GM12878 (cell line): ENCODE data around the gene OR1L1. TPM values are rescaled to one million over a fixed set of nuclear protein-coding genes. Genes with fewer than 3 reads are reported as not detected.

Experiments
- BHLHE40 ChIP-seq, 2 experiments: fragments of 450-650 bp in 1 of 2; IDR thresholded peaks; 2 replicates each; pipeline ENCODE4 v1.6.1; 2011 to 2017; ENCODE audit warnings: low read depth in 2 of 2, borderline replicate concordance in 1 of 2, improper control_type of control experiment in 1 of 2, low read length in 1 of 2, mild to moderate bottlenecking in 1 of 2
- CEBPB ChIP-seq, 2 experiments: fragments of 150-350 bp in 1 of 2; IDR thresholded peaks; 2 replicates each; pipeline ENCODE4 v1.6.1; 2012 to 2014; ENCODE audit warnings: low read depth in 2 of 2, low read length in 2 of 2, borderline replicate concordance in 1 of 2, inconsistent platforms in 1 of 2
- ESRRA ChIP-seq: IDR thresholded peaks from 2 replicates; pipeline ENCODE4 v1.6.1; 2012; ENCODE audit warnings: mild to moderate bottlenecking, low read length, improper control_type of control experiment
- GABPA ChIP-seq: IDR thresholded peaks from 2 replicates; pipeline ENCODE4 v1.6.1; 2014; ENCODE audit warnings: antibody characterized with exemption, low read depth, mild to moderate bottlenecking, inconsistent platforms
- MEF2A ChIP-seq: IDR thresholded peaks from 2 replicates; pipeline ENCODE4 v1.6.1; 2011; ENCODE audit warnings: low read depth, mild to moderate bottlenecking, low read length, moderate library complexity; ENCODE audit not compliant: insufficient read depth
- POLR2AphosphoS5 ChIP-seq: IDR thresholded peaks from 2 replicates; pipeline ENCODE4 v1.6.1; 2011; ENCODE audit warnings: mild to moderate bottlenecking, low read length, inconsistent platforms
- ZNF384 ChIP-seq: IDR thresholded peaks from 2 replicates; pipeline ENCODE4 v1.6.1; 2012; ENCODE audit warnings: low read depth, mild to moderate bottlenecking, low read length, improper control_type of control experiment, borderline replicate concordance
- polyA plus RNA-seq, 11 experiments: library from polyadenylated mRNA; depleted of rRNA in 4 of 11; unstranded in 6 of 11; stranded (reverse) in 5 of 11; fragments of >200 nt; fragmentation: Nextera tagmentation in 4 of 11; fragmentation: Illumina TruSeq in 1 of 11; extraction: Ambion mirVana in 4 of 11; extraction: Trizol in 1 of 11; gene quantifications; 1 replicate in 1 of 11; 2 replicates in 10 of 11; pipeline versions ENCODE4 v1.2.1 to v1.2.3, GENCODE V29; 2011 to 2016; ENCODE audit warnings: inconsistent platforms in 2 of 11, missing spikeins in 2 of 11, low read depth in 1 of 11
- total RNA-seq, 4 experiments: library from RNA; depleted of rRNA in 3 of 4; stranded (reverse); fragments of >200 nt in 3 of 4; fragmentation: Illumina TruSeq in 1 of 4; extraction: Trizol in 1 of 4; gene quantifications; 2 replicates each; pipeline versions ENCODE4 v1.2.1 to v1.2.3, GENCODE V29; 2013 to 2021
- TF ChIP-seq, protein P1 (sequence below): fragments of 450-650 bp; IDR thresholded peaks from 2 replicates; pipeline ENCODE4 v1.6.1; 2017; ENCODE audit warnings: mild to moderate bottlenecking, low read depth, inconsistent platforms; ENCODE audit not compliant: poor library complexity, severe bottlenecking
- TF ChIP-seq, protein P2 (sequence below): fragments of 450-650 bp; IDR thresholded peaks from 2 replicates; pipeline ENCODE4 v1.6.1; 2017; ENCODE audit warnings: antibody characterized with exemption, mild to moderate bottlenecking, moderate library complexity

OR1L1 gene
- total and polyA plus RNA-seq, 10 of the 15 experiments (the other 5 are each of a cell fraction or from before 2014, with no cell fraction given) = not detected

DNA sequence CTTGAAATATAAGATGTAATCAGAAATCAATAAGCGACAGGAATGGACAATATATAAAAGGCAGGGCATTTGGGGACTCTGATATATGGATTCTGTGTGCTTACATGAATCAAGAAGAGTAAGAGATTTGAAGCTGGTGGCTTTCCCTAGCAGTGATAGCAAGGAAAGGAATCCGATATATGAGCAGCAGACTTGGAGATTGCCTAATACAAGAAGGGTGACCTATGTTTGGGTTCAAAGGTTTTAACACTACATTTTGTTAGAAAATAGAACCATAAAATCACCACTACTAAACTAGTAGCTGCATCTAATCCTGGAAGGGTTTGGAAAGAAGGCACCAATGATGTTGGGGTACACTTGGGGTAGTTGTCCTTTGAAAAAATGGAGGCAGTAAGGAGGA lies 11.0 kb downstream of the OR1L1 start (continued):
- TF ChIP-seq BHLHE40 (IDR thresholded peaks at IDR 0.05; ENCODE audit: borderline replicate concordance in 1 of 2, low read depth in 2 of 2, low read length in 1 of 2) (no peak), ZNF384 (no peak), GABPA (no peak), ESRRA (no peak), MEF2A (no peak), POLR2AphosphoS5 (no peak), CEBPB (IDR thresholded peaks at IDR 0.05; ENCODE audit: borderline replicate concordance in 1 of 2, low read depth in 2 of 2, low read length in 2 of 2) (no peak)
- TF ChIP-seq, protein P1, sequence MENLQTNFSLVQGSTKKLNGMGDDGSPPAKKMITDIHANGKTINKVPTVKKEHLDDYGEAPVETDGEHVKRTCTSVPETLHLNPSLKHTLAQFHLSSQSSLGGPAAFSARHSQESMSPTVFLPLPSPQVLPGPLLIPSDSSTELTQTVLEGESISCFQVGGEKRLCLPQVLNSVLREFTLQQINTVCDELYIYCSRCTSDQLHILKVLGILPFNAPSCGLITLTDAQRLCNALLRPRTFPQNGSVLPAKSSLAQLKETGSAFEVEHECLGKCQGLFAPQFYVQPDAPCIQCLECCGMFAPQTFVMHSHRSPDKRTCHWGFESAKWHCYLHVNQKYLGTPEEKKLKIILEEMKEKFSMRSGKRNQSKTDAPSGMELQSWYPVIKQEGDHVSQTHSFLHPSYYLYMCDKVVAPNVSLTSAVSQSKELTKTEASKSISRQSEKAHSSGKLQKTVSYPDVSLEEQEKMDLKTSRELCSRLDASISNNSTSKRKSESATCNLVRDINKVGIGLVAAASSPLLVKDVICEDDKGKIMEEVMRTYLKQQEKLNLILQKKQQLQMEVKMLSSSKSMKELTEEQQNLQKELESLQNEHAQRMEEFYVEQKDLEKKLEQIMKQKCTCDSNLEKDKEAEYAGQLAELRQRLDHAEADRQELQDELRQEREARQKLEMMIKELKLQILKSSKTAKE = no peak
- TF ChIP-seq, protein P2, sequence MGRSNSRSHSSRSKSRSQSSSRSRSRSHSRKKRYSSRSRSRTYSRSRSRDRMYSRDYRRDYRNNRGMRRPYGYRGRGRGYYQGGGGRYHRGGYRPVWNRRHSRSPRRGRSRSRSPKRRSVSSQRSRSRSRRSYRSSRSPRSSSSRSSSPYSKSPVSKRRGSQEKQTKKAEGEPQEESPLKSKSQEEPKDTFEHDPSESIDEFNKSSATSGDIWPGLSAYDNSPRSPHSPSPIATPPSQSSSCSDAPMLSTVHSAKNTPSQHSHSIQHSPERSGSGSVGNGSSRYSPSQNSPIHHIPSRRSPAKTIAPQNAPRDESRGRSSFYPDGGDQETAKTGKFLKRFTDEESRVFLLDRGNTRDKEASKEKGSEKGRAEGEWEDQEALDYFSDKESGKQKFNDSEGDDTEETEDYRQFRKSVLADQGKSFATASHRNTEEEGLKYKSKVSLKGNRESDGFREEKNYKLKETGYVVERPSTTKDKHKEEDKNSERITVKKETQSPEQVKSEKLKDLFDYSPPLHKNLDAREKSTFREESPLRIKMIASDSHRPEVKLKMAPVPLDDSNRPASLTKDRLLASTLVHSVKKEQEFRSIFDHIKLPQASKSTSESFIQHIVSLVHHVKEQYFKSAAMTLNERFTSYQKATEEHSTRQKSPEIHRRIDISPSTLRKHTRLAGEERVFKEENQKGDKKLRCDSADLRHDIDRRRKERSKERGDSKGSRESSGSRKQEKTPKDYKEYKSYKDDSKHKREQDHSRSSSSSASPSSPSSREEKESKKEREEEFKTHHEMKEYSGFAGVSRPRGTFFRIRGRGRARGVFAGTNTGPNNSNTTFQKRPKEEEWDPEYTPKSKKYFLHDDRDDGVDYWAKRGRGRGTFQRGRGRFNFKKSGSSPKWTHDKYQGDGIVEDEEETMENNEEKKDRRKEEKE = no peak
- TF ChIP-seq, all 136 proteins: peak for 0
